K562 (cell line): ENCODE measurements around the gene HSD11B2. TPM values are rescaled to one million over a fixed set of nuclear protein-coding genes. Genes with fewer than 3 reads are reported as not detected.

ENCODE experiments used
- CBX2 ChIP-seq: fragments of 200-600 bp; sonication (generic); IDR thresholded peaks from one replicate; pipeline ENCODE4 v1.6.1; 2012; ENCODE audit warnings: mild to moderate bottlenecking, low read length, inconsistent platforms; ENCODE audit not compliant: insufficient read depth, poor library complexity, severe bottlenecking
- EP400 ChIP-seq: fragments of 450-650 bp; IDR thresholded peaks from 2 replicates; pipeline ENCODE4 v1.6.1; 2017; ENCODE audit warnings: antibody characterized with exemption, mild to moderate bottlenecking, moderate library complexity
- FOXJ2 ChIP-seq: fragments of 200-800 bp; sonication (Bioruptor generic); IDR thresholded peaks from 2 replicates; pipeline ENCODE4 v1.6.1; 2016; ENCODE audit warnings: missing genetic modification characterization, missing compliant biosample characterization
- HMG20B ChIP-seq: fragments of 250-450 bp; sonication (Bioruptor Pico); IDR thresholded peaks from 2 replicates; pipeline ENCODE4 v1.5.0; 2021; ENCODE audit warnings: mild to moderate bottlenecking
- KAT2B ChIP-seq: IDR thresholded peaks from one replicate; pipeline ENCODE4 v1.6.1; 2012; ENCODE audit warnings: low read depth, mild to moderate bottlenecking, control low read depth, inconsistent platforms, low read length, moderate library complexity
- MTA3 ChIP-seq: fragments of 450-650 bp; formaldehyde crosslinking; IDR thresholded peaks from 2 replicates; pipeline ENCODE4 v1.6.1; 2017; ENCODE audit warnings: mild to moderate bottlenecking, borderline replicate concordance
- TRIM28 ChIP-seq: fragments of 450-650 bp; IDR thresholded peaks from 2 replicates; pipeline ENCODE4 v1.6.1; 2017
- ZBTB7A ChIP-seq: IDR thresholded peaks from 2 replicates; pipeline ENCODE4 v1.6.1; 2011; ENCODE audit warnings: low read depth, mild to moderate bottlenecking, low read length, moderate library complexity, borderline replicate concordance; ENCODE audit not compliant: control insufficient read depth
- ZNF175 ChIP-seq: fragments of 200-800 bp; sonication (Bioruptor generic); IDR thresholded peaks from 2 replicates; pipeline ENCODE4 v1.6.1; 2016; ENCODE audit warnings: low read depth, mild to moderate bottlenecking, missing genetic modification characterization, missing compliant biosample characterization
- ZNF239 ChIP-seq: fragments of 250-450 bp; sonication (Bioruptor Pico); IDR thresholded peaks from 2 replicates; pipeline ENCODE4 v1.4.0; 2020; ENCODE audit warnings: mild to moderate bottlenecking
- polyA plus RNA-seq, 8 experiments: library from polyadenylated mRNA; depleted of rRNA in 4 of 8; stranded (reverse) in 5 of 8; unstranded in 3 of 8; fragments of >200 nt; fragmentation: Nextera tagmentation in 2 of 8; fragmentation: Illumina TruSeq in 1 of 8; extraction: Ambion mirVana in 2 of 8; extraction: Trizol in 1 of 8; gene quantifications; 2 replicates each; pipeline versions ENCODE4 v1.2.1 to v1.2.3, GENCODE V29; 2011 to 2014; ENCODE audit warnings: inconsistent platforms in 1 of 8, missing spikeins in 1 of 8
- total RNA-seq, 7 experiments: library from RNA; depleted of rRNA in 6 of 7; stranded (reverse); fragments of >200 nt in 6 of 7; fragmentation: Illumina TruSeq in 2 of 7; extraction: Trizol in 2 of 7; gene quantifications; 2 replicates each; pipeline versions ENCODE4 v1.2.1 to v1.2.3, GENCODE V29; 2011 to 2021; ENCODE audit warnings: low replicate concordance in 1 of 7
- TF ChIP-seq, protein P1 (sequence below): sonication (generic); formaldehyde crosslinking; IDR thresholded peaks from 2 replicates; pipeline ENCODE4 v1.8.1; 2022; ENCODE audit warnings: missing genetic modification reagents
- TF ChIP-seq, protein P2 (sequence below): fragments of 250-450 bp; sonication (Bioruptor Pico); IDR thresholded peaks from 2 replicates; pipeline ENCODE4 v1.8.0; 2022; ENCODE audit warnings: inconsistent platforms
- TF ChIP-seq, protein P3 (sequence below): fragments of 250-450 bp; sonication (Bioruptor Pico); IDR thresholded peaks from 2 replicates; pipeline ENCODE4 v1.4.0; 2020; ENCODE audit warnings: mild to moderate bottlenecking
- TF ChIP-seq, protein P4 (sequence below), 2 experiments: fragments of 450-650 bp in 1 of 2; sonication (generic) in 1 of 2; formaldehyde crosslinking in 1 of 2; IDR thresholded peaks; 2 replicates each; pipeline versions ENCODE4 v1.7.1 to v1.9.0; 2016 to 2022; ENCODE audit warnings: inconsistent platforms in 1 of 2, mild to moderate bottlenecking in 1 of 2, missing genetic modification reagents in 1 of 2

HSD11B2 gene
- total and polyA plus RNA-seq, 9 of the 15 experiments (the other 6 are each of a cell fraction or from before 2014, with no cell fraction given), result 0.08 to 2.0 (median 0.79) TPM

DNA sequence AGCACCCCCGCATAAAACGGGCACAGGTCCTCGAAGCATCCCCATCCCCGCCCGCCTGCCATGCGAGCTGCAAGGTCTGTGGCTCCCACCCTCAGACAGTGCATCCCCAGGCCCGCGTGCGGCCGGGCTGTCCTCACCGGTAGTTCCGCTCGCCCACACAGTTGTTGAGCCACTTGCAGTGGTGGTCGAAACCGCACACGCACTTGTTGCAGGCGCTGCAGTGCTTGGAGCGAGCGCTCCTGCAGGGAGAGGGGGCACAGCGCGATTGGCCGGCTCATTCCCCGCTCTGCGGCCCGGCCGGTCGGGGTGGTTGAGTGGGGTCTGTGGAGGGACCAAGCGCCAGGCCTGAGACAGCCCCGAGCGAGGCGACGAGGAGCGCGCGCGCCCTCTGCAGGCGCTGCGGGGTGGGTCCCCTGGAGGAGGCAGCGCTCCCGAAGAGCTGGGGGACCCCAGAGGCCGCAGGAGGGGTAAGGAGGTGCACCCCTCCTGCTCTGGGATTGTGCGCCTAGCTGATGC is 31.6 kb upstream of the HSD11B2 start (continued):
- no peak for TF ChIP-seq FOXJ2 (tag)
- no peak for TF ChIP-seq TRIM28
- TF ChIP-seq ZNF239 (CRISPR knock-in tag), result no peak
- peak; percentile 84 for TF ChIP-seq ZBTB7A
- TF ChIP-seq, protein P1, sequence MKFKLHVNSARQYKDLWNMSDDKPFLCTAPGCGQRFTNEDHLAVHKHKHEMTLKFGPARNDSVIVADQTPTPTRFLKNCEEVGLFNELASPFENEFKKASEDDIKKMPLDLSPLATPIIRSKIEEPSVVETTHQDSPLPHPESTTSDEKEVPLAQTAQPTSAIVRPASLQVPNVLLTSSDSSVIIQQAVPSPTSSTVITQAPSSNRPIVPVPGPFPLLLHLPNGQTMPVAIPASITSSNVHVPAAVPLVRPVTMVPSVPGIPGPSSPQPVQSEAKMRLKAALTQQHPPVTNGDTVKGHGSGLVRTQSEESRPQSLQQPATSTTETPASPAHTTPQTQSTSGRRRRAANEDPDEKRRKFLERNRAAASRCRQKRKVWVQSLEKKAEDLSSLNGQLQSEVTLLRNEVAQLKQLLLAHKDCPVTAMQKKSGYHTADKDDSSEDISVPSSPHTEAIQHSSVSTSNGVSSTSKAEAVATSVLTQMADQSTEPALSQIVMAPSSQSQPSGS (CRISPR knock-in tag), result no peak
- no peak for TF ChIP-seq KAT2B
- TF ChIP-seq CBX2, result no peak
- no peak for TF ChIP-seq ZNF175 (CRISPR knock-in tag)
- no peak for TF ChIP-seq HMG20B (CRISPR knock-in tag)
- no peak for TF ChIP-seq EP400
- 0 out of 2 replicates have a peak, but pooled peaks have one; percentile 36 for TF ChIP-seq MTA3
- TF ChIP-seq, protein P2, sequence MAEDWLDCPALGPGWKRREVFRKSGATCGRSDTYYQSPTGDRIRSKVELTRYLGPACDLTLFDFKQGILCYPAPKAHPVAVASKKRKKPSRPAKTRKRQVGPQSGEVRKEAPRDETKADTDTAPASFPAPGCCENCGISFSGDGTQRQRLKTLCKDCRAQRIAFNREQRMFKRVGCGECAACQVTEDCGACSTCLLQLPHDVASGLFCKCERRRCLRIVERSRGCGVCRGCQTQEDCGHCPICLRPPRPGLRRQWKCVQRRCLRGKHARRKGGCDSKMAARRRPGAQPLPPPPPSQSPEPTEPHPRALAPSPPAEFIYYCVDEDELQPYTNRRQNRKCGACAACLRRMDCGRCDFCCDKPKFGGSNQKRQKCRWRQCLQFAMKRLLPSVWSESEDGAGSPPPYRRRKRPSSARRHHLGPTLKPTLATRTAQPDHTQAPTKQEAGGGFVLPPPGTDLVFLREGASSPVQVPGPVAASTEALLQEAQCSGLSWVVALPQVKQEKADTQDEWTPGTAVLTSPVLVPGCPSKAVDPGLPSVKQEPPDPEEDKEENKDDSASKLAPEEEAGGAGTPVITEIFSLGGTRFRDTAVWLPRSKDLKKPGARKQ, result peak; percentile 81; the same call in 1 of the 2 replicates
- TF ChIP-seq, protein P3, sequence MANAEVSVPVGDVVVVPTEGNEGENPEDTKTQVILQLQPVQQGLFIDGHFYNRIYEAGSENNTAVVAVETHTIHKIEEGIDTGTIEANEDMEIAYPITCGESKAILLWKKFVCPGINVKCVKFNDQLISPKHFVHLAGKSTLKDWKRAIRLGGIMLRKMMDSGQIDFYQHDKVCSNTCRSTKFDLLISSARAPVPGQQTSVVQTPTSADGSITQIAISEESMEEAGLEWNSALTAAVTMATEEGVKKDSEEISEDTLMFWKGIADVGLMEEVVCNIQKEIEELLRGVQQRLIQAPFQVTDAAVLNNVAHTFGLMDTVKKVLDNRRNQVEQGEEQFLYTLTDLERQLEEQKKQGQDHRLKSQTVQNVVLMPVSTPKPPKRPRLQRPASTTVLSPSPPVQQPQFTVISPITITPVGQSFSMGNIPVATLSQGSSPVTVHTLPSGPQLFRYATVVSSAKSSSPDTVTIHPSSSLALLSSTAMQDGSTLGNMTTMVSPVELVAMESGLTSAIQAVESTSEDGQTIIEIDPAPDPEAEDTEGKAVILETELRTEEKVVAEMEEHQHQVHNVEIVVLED (CRISPR knock-in tag), result no peak
- TF ChIP-seq, protein P4, sequence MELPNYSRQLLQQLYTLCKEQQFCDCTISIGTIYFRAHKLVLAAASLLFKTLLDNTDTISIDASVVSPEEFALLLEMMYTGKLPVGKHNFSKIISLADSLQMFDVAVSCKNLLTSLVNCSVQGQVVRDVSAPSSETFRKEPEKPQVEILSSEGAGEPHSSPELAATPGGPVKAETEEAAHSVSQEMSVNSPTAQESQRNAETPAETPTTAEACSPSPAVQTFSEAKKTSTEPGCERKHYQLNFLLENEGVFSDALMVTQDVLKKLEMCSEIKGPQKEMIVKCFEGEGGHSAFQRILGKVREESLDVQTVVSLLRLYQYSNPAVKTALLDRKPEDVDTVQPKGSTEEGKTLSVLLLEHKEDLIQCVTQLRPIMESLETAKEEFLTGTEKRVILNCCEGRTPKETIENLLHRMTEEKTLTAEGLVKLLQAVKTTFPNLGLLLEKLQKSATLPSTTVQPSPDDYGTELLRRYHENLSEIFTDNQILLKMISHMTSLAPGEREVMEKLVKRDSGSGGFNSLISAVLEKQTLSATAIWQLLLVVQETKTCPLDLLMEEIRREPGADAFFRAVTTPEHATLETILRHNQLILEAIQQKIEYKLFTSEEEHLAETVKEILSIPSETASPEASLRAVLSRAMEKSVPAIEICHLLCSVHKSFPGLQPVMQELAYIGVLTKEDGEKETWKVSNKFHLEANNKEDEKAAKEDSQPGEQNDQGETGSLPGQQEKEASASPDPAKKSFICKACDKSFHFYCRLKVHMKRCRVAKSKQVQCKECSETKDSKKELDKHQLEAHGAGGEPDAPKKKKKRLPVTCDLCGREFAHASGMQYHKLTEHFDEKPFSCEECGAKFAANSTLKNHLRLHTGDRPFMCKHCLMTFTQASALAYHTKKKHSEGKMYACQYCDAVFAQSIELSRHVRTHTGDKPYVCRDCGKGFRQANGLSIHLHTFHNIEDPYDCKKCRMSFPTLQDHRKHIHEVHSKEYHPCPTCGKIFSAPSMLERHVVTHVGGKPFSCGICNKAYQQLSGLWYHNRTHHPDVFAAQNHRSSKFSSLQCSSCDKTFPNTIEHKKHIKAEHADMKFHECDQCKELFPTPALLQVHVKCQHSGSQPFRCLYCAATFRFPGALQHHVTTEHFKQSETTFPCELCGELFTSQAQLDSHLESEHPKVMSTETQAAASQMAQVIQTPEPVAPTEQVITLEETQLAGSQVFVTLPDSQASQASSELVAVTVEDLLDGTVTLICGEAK (IDR thresholded peaks at IDR 0.05), result no peak
- TF ChIP-seq, protein P4 (CRISPR knock-in tag; IDR thresholded peaks at IDR 0.05), result no peak
